ENCODE measurements around the gene BIK. TPM values are rescaled to one million over a fixed set of nuclear protein-coding genes. Genes with fewer than 3 reads are reported as not detected.
"Not testable (repeated sequence)": the region's sequence is repeated elsewhere in the genome, so short reads cannot be mapped to it uniquely, and the experiment has no call there.

The BIK gene
- total RNA-seq, 3 donors from 2014 or later (not counting 1 experiment from before 2014, with no cell fraction given): 0.28 to 1.2 TPM; not detected in 1

GRCh38 chr22:43098356-43098755 is 12.2 kb upstream of the BIK start:
- Mint-ChIP-seq H3K9me3 (peaks cover 2 to 3% of the 10 kb centered on the region in 2 donors), H3K4me1 (no peaks in the 10 kb centered on the region), H3K27ac (no peak overlapping the region), H3K4me3 (no peak overlapping the region), H3K27me3 (ENCODE audit: low read depth in 2 of 2) (no peaks in the 10 kb centered on the region), H3K36me3 (no peaks in the 10 kb centered on the region)
- Histone ChIP-seq H3K9me3 (ENCODE audit: control insufficient read depth, insufficient read depth, low read length) (peaks cover 8% of the 10 kb centered on the region), H3K36me3 (ENCODE audit: control insufficient read depth, insufficient read depth, low read length) (no peaks in the 10 kb centered on the region), H3K27ac (ENCODE audit: low read length) (no peak overlapping the region), H3K4me1 (ENCODE audit: control insufficient read depth, insufficient read depth, low read length) (peaks cover 5% of the 10 kb centered on the region), H3K4me3 (ENCODE audit: low read length) (no peak overlapping the region), H3K27me3 (ENCODE audit: control insufficient read depth, insufficient read depth, low read length) (no peaks in the 10 kb centered on the region)
- ATAC-seq: no peak
- no peak for TF ChIP-seq CTCF (IDR thresholded peaks at IDR 0.05)
- 62% methylated on average over 4 of the region's 4 CpGs for WGBS (ENCODE audit: insufficient coverage)
- no peak for DNase-seq
- intact Hi-C loops (cut with micrococcal nuclease): no loop called here

GRCh38 chr22:43099095-43099494 is 11.5 kb upstream of the BIK start:
- Histone ChIP-seq H3K9me3 (ENCODE audit: control insufficient read depth, insufficient read depth, low read length) (peaks cover 8% of the 10 kb centered on the region), H3K27me3 (ENCODE audit: control insufficient read depth, insufficient read depth, low read length) (no peaks in the 10 kb centered on the region), H3K27ac (ENCODE audit: low read length) (no peak overlapping the region), H3K4me1 (ENCODE audit: control insufficient read depth, insufficient read depth, low read length) (peaks cover 5% of the 10 kb centered on the region), H3K36me3 (ENCODE audit: control insufficient read depth, insufficient read depth, low read length) (no peaks in the 10 kb centered on the region), H3K4me3 (ENCODE audit: low read length) (no peak overlapping the region)
- Mint-ChIP-seq H3K36me3 (no peaks in the 10 kb centered on the region), H3K4me3 (no peak overlapping the region), H3K4me1 (peaks cover 0 to 6% of the 10 kb centered on the region in 2 donors), H3K27me3 (ENCODE audit: low read depth in 2 of 2) (peaks cover 0 to 3% of the 10 kb centered on the region in 2 donors), H3K9me3 (peaks cover 2 to 3% of the 10 kb centered on the region in 2 donors), H3K27ac (no peak overlapping the region)
- 90% methylated on average over 4 of the region's 4 CpGs for WGBS (ENCODE audit: insufficient coverage)
- no peak for TF ChIP-seq CTCF (IDR thresholded peaks at IDR 0.05)
- DNase-seq: no peak
- no peak for ATAC-seq
- intact Hi-C loops (cut with micrococcal nuclease): no loop called here

GRCh38 chr22:43100225-43100624 is 10.3 kb upstream of the BIK start:
- Mint-ChIP-seq H3K27ac (no peak overlapping the region), H3K4me3 (no peak overlapping the region), H3K27me3 (ENCODE audit: low read depth in 2 of 2) (peaks cover 0 to 3% of the 10 kb centered on the region in 2 donors), H3K9me3 (peaks cover 2 to 3% of the 10 kb centered on the region in 2 donors), H3K4me1 (peaks cover 0 to 6% of the 10 kb centered on the region in 2 donors), H3K36me3 (no peaks in the 10 kb centered on the region)
- Histone ChIP-seq H3K4me3 (ENCODE audit: low read length) (no peak overlapping the region), H3K27ac (ENCODE audit: low read length) (no peak overlapping the region), H3K4me1 (ENCODE audit: control insufficient read depth, insufficient read depth, low read length) (no peaks in the 10 kb centered on the region), H3K27me3 (ENCODE audit: control insufficient read depth, insufficient read depth, low read length) (no peaks in the 10 kb centered on the region), H3K9me3 (ENCODE audit: control insufficient read depth, insufficient read depth, low read length) (peaks cover 8% of the 10 kb centered on the region), H3K36me3 (ENCODE audit: control insufficient read depth, insufficient read depth, low read length) (no peaks in the 10 kb centered on the region)
- TF ChIP-seq CTCF (IDR thresholded peaks at IDR 0.05): no peak
- DNase-seq (no peak), ATAC-seq (no peak)
- 61% methylated on average over 5 of the region's 5 CpGs for WGBS (ENCODE audit: insufficient coverage)
- intact Hi-C loops (cut with micrococcal nuclease): no loop called here

- H3K4me1 ChIP-seq (ENCODE audit: control insufficient read depth, insufficient read depth, low read length): no peaks in the 10 kb centered on the region
- Mint-ChIP-seq H3K27ac (no peak overlapping the region), H3K9me3 (no peaks in the 10 kb centered on the region), H3K4me3 (no peak overlapping the region), H3K4me1 (peaks cover 0 to 6% of the 10 kb centered on the region in 2 donors), H3K36me3 (no peaks in the 10 kb centered on the region), H3K27me3 (ENCODE audit: low read depth in 2 of 2) (peaks cover 0 to 3% of the 10 kb centered on the region in 2 donors)
- WGBS (ENCODE audit: insufficient coverage): 86% methylated on average over 7 of the region's 7 CpGs
- no peak overlapping the region for H3K4me3 ChIP-seq (ENCODE audit: low read length)
- peaks cover 8% of the 10 kb centered on the region for H3K9me3 ChIP-seq (ENCODE audit: control insufficient read depth, insufficient read depth, low read length)
- DNase-seq: no peak
- no peak for ATAC-seq
- intact Hi-C loops (cut with micrococcal nuclease): no loop called here
- no peaks in the 10 kb centered on the region for H3K27me3 ChIP-seq (ENCODE audit: control insufficient read depth, insufficient read depth, low read length)
- H3K27ac ChIP-seq (ENCODE audit: low read length): no peak overlapping the region
- TF ChIP-seq CTCF (IDR thresholded peaks at IDR 0.05): no peak
- no peaks in the 10 kb centered on the region for H3K36me3 ChIP-seq (ENCODE audit: control insufficient read depth, insufficient read depth, low read length)
Observed at GRCh38 chr22:43101306-43101705, 9.2 kb upstream of the BIK start.

GRCh38 chr22:43104056-43104625 is 6.4 kb upstream of the BIK start:
- H3K9me3 Mint-ChIP-seq; DNase-seq; H3K36me3 ChIP-seq (ENCODE audit: control insufficient read depth, insufficient read depth, low read length); H3K4me1 ChIP-seq (ENCODE audit: control insufficient read depth, insufficient read depth, low read length); H3K9me3 ChIP-seq (ENCODE audit: control insufficient read depth, insufficient read depth, low read length); H3K27me3 ChIP-seq (ENCODE audit: control insufficient read depth, insufficient read depth, low read length); H3K27ac ChIP-seq (ENCODE audit: low read length); H3K36me3 Mint-ChIP-seq; H3K27me3 Mint-ChIP-seq (ENCODE audit: low read depth in 2 of 2); H3K4me3 Mint-ChIP-seq; H3K4me3 ChIP-seq (ENCODE audit: low read length); H3K27ac Mint-ChIP-seq; ATAC-seq; H3K4me1 Mint-ChIP-seq; intact Hi-C loops (cut with micrococcal nuclease): not testable (repeated sequence)
- WGBS (ENCODE audit: insufficient coverage): 80% methylated on average over 15 of the region's 15 CpGs

Data from natural killer cell (primary cell).